ENCODE measurements around the gene ANKUB1.

Gene ANKUB1

GRCh38 chr3:149812606-149813366 lies 20.4 kb upstream of the ANKUB1 start, which contains the start of gene RNF13:
RNF13 (plus strand) TSS chr3:149813215; CDS start chr3:149846027, 32,812 bp downstream.
- H3K4me1 ChIP-seq (ENCODE audit: low read depth, poor library complexity, severe bottlenecking) = peaks cover 55% of the 10 kb centered on the region
- H3K9ac ChIP-seq = peak within 1 kb of the TSS; percentile 98
- no peak for TF ChIP-seq CTCF (conservative IDR thresholded peaks at IDR 0.05; ENCODE audit: low read depth, low read length)

GRCh38 chr3:149812165-149812605 lies 19.8 kb upstream of the ANKUB1 start:
- Histone ChIP-seq H2AFZ (ENCODE audit: low read depth) (peak overlapping the region; percentile 90), H3K36me3 (ENCODE audit: insufficient read depth) (no peaks in the 10 kb centered on the region), H3K4me1 (ENCODE audit: low read depth, poor library complexity, severe bottlenecking) (peaks cover 56% of the 10 kb centered on the region), H3K4me3 (IDR thresholded peaks at IDR 0.05; ENCODE audit: insufficient read depth, low read depth, low read length) (peak overlapping the region; percentile 19), H3K27me3 (ENCODE audit: insufficient read depth, low read depth) (no peaks in the 10 kb centered on the region), H3K9ac (peak overlapping the region; percentile 98), H3K4me2 (peak overlapping the region; percentile 94), H4K20me1 (ENCODE audit: insufficient read depth) (no peaks in the 10 kb centered on the region), H3K27ac (peak overlapping the region; percentile 98), H3K79me2 (ENCODE audit: insufficient read depth, low read depth) (peaks cover 41% of the 10 kb centered on the region)
- no peak for TF ChIP-seq CTCF (conservative IDR thresholded peaks at IDR 0.05; ENCODE audit: low read depth, low read length)

More at GRCh38 chr3:149812606-149813366, 20.4 kb upstream of the ANKUB1 start, which contains the start of gene RNF13:
- no peaks in the 10 kb centered on the region for H3K36me3 ChIP-seq (ENCODE audit: insufficient read depth)
- no peaks in the 10 kb centered on the region for H4K20me1 ChIP-seq (ENCODE audit: insufficient read depth)
- peak within 1 kb of the TSS; percentile 98 for H3K27ac ChIP-seq
- H3K79me2 ChIP-seq (ENCODE audit: insufficient read depth, low read depth) = peaks cover 47% of the 10 kb centered on the region
- H3K4me2 ChIP-seq = peak within 1 kb of the TSS; percentile 94
- peak within 1 kb of the TSS; percentile 65 for H3K4me3 ChIP-seq (IDR thresholded peaks at IDR 0.05; ENCODE audit: insufficient read depth, low read depth, low read length)
- no peaks in the 10 kb centered on the region for H3K27me3 ChIP-seq (ENCODE audit: insufficient read depth, low read depth)
- peak within 1 kb of the TSS; percentile 90 for H2AFZ ChIP-seq (ENCODE audit: low read depth)

DNA sequence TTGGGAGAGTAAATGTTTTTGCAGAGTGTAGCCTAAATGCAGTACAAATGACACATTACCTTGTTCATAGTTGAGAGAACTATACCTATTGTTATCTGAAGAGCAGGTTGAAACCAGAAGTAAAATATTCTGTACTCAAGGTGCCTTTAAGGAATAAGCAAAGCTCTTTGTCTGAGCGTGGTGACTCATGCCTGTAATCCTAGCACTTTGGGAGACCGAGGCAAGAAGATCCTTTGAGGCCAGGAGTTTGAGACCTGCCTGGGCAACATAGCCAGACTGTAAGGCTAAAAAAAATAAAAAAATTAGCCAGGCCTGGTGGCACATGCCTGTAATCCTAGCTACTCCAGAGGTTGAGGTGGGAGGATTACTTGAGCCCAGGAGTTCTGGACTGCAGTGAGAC lies 18.5 kb upstream of the ANKUB1 start:
- no peak overlapping the region for H3K4me3 ChIP-seq (IDR thresholded peaks at IDR 0.05; ENCODE audit: insufficient read depth, low read depth, low read length)
- no peaks in the 10 kb centered on the region for H3K36me3 ChIP-seq (ENCODE audit: insufficient read depth)
- no peak overlapping the region for H3K4me2 ChIP-seq
- H3K4me1 ChIP-seq (ENCODE audit: low read depth, poor library complexity, severe bottlenecking) = peaks cover 56% of the 10 kb centered on the region
- H3K79me2 ChIP-seq (ENCODE audit: insufficient read depth, low read depth) = peaks cover 27% of the 10 kb centered on the region
- no peaks in the 10 kb centered on the region for H3K27me3 ChIP-seq (ENCODE audit: insufficient read depth, low read depth)
- H3K27ac ChIP-seq = no peak overlapping the region
- H3K9ac ChIP-seq = no peak overlapping the region
- no peak overlapping the region for H2AFZ ChIP-seq (ENCODE audit: low read depth)
- no peak for TF ChIP-seq CTCF (conservative IDR thresholded peaks at IDR 0.05; ENCODE audit: low read depth, low read length)
- H4K20me1 ChIP-seq (ENCODE audit: insufficient read depth) = no peaks in the 10 kb centered on the region

DNA sequence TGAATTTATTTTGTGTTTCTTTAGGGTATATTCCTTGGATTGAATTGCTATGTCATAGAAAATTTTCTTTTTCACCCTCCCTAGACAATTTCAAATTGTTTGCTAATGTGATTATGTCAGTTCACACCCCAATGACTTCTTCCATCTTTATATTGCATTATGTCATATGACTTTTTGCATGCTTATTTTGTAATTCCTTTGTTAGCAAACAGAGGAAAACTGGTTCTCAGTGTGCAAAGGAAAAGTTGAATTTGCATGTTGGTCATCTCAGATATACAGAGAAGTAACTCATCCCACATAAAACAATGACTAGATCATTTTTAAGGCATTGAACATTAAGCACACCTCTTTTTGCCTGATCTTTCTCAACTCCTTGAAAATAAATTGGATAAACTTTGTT lies 17.3 kb upstream of the ANKUB1 start:
- Histone ChIP-seq H3K27me3 (ENCODE audit: insufficient read depth, low read depth) (no peaks in the 10 kb centered on the region), H3K79me2 (ENCODE audit: insufficient read depth, low read depth) (peaks cover 16% of the 10 kb centered on the region), H3K27ac (no peak overlapping the region), H3K4me1 (ENCODE audit: low read depth, poor library complexity, severe bottlenecking) (peaks cover 46% of the 10 kb centered on the region), H4K20me1 (ENCODE audit: insufficient read depth) (no peaks in the 10 kb centered on the region), H3K36me3 (ENCODE audit: insufficient read depth) (no peaks in the 10 kb centered on the region), H3K4me2 (no peak overlapping the region), H3K9ac (no peak overlapping the region), H2AFZ (ENCODE audit: low read depth) (no peak overlapping the region), H3K4me3 (IDR thresholded peaks at IDR 0.05; ENCODE audit: insufficient read depth, low read depth, low read length) (no peak overlapping the region)
- no peak for TF ChIP-seq CTCF (conservative IDR thresholded peaks at IDR 0.05; ENCODE audit: low read depth, low read length)

Measured in KMS-11 (cell line).